ENCODE results near the gene PWP1. TPM values are rescaled to one million over a fixed set of nuclear protein-coding genes. Genes with fewer than 3 reads are reported as not detected.

PWP1 gene
- total RNA-seq, 4 donors from 2014 or later = 76.1 to 187 (median 113) TPM

- TF ChIP-seq, protein P1, sequence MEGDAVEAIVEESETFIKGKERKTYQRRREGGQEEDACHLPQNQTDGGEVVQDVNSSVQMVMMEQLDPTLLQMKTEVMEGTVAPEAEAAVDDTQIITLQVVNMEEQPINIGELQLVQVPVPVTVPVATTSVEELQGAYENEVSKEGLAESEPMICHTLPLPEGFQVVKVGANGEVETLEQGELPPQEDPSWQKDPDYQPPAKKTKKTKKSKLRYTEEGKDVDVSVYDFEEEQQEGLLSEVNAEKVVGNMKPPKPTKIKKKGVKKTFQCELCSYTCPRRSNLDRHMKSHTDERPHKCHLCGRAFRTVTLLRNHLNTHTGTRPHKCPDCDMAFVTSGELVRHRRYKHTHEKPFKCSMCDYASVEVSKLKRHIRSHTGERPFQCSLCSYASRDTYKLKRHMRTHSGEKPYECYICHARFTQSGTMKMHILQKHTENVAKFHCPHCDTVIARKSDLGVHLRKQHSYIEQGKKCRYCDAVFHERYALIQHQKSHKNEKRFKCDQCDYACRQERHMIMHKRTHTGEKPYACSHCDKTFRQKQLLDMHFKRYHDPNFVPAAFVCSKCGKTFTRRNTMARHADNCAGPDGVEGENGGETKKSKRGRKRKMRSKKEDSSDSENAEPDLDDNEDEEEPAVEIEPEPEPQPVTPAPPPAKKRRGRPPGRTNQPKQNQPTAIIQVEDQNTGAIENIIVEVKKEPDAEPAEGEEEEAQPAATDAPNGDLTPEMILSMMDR (IDR thresholded peaks at IDR 0.05) = no peak
- no peak for ATAC-seq (ENCODE audit: low FRiP score)
- no peak for DNase-seq (ENCODE audit: low spot score)
These were observed 34.6 kb upstream of the PWP1 start for GRCh38 chr12:107650977-107651376.

- DNase-seq (ENCODE audit: low spot score) = no peak
- TF ChIP-seq, protein P1 (IDR thresholded peaks at IDR 0.05) = no peak
These were observed 33.8 kb upstream of the PWP1 start for GRCh38 chr12:107651571-107652449.

DNA sequence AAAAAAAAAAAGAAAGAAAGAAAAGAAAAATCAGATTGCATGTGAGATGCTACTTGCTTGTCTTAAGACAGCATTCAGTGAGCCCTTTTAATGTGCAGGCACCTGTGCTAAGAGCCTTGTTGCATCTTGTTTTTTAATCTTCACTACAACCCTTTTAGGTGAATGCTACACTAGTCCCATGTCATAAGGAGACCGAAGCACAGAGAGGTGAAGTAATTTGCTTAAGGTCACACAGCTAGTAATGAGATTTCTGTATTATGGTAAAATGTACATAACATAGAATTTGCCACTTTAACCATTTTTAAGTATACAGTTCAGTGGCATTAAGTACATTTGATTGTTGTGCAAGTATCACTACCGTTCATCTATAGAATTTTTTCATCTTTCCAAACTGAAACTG, 32.1 kb upstream of the PWP1 start:
- DNase-seq (ENCODE audit: low spot score) = no peak
- no peak for ATAC-seq (ENCODE audit: low FRiP score)
- TF ChIP-seq, protein P1 (IDR thresholded peaks at IDR 0.05) = no peak

More at GRCh38 chr12:107651571-107652449, 33.8 kb upstream of the PWP1 start:
- ATAC-seq (ENCODE audit: low FRiP score) = no peak

DNA sequence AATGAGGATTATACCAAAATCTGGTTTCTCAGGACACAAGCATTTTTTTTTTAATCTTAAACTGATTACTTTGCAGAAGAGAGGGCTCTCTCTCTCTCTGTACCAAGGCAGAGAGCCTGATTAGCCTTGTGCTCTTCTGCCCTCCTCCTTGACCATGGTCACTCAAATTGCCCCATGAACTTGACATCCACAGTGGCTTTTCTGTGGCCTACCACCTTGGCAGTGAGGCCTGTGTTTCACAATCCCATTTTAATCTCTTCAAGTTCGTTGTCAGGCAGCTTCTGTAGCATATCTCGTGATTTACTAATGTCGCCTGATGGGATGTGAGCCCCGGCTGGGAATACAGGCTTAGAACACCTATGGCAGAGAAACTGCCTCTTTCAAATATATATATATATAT, 30.7 kb upstream of the PWP1 start:
- TF ChIP-seq, protein P1 (IDR thresholded peaks at IDR 0.05) = no peak
- no peak for DNase-seq (ENCODE audit: low spot score)
- ATAC-seq (ENCODE audit: low FRiP score) = no peak

DNA sequence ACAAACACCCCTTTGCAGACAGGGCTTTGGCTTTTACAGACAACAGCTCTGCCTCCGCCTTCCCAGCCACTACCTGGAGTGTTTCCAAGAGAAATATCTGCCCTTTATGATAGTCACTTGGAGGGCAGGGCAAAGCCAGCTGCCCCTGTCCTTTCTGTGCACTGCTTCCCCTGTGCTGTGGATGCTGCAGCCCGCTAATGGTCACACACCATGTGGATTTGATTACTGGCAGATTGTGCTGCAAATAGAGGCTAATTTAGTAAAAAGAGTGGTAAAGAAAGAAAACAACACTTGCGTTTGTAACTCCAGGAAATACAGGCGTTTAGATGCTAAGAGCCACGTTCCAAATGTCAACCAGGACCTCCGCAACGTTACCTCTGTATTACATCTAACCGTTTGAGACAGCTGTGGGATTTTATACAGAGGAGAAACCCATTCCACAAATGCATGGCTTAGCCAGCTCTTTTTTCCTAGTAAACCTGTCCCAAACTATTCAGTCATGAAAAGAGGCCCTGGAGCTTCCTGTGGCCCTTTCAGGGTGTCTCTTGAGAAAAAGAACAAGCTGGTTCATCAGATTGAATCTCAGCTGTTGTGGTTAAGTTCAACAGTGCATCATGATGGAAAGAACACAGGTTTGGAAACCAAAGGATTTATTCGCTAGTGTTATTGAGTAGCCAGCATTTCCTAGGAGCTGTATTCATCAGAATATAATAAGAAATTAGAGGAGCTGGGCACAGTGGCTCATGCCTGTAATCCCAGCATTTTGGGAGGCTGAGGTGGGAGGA, 30.1 kb upstream of the PWP1 start:
- no peak for DNase-seq (ENCODE audit: low spot score)
- TF ChIP-seq, protein P1 (IDR thresholded peaks at IDR 0.05) = no peak
- no peak for ATAC-seq (ENCODE audit: low FRiP score)

GRCh38 chr12:107656302-107656701, 29.3 kb upstream of the PWP1 start:
- ATAC-seq (ENCODE audit: low FRiP score) (no peak), DNase-seq (ENCODE audit: low spot score) (no peak)
- TF ChIP-seq, protein P1 (IDR thresholded peaks at IDR 0.05) = no peak
